SK-N-SH treated with all-trans-retinoic acid at 6 μM for 48 hours (cell line): ENCODE measurements around the gene SUPT16H.

ENCODE experiments used
- ARNTL ChIP-seq: fragments of 450-650 bp; formaldehyde crosslinking; IDR thresholded peaks from 2 replicates; pipeline ENCODE4 v1.5.0; 2020; ENCODE audit warnings: low read depth, mild to moderate bottlenecking, moderate library complexity, borderline replicate concordance
- BACH2 ChIP-seq: fragments of 250-450 bp; sonication (Bioruptor Pico); IDR thresholded peaks from 2 replicates; pipeline ENCODE4 v1.9.0; 2021; ENCODE audit warnings: mild to moderate bottlenecking, borderline replicate concordance
- CSDC2 ChIP-seq: fragments of 250-450 bp; sonication (Bioruptor Pico); IDR thresholded peaks from 2 replicates; pipeline ENCODE4 v1.5.0; 2020; ENCODE audit warnings: mild to moderate bottlenecking, moderate library complexity
- CSRNP3 ChIP-seq: fragments of 250-450 bp; sonication (Bioruptor Pico); IDR thresholded peaks from 2 replicates; pipeline ENCODE4 v1.5.1; 2021; ENCODE audit warnings: mild to moderate bottlenecking, moderate library complexity
- ESRRG ChIP-seq: fragments of 250-450 bp; sonication (Bioruptor Pico); IDR thresholded peaks from 2 replicates; pipeline ENCODE4 v1.6.1; 2021; ENCODE audit warnings: mild to moderate bottlenecking
- PATZ1 ChIP-seq: fragments of 250-450 bp; sonication (Bioruptor Pico); IDR thresholded peaks from 2 replicates; pipeline ENCODE4 v1.8.0; 2020; ENCODE audit warnings: mild to moderate bottlenecking, moderate library complexity, borderline replicate concordance
- POU6F1 ChIP-seq: fragments of 250-450 bp; sonication (Bioruptor Pico); IDR thresholded peaks from 2 replicates; pipeline ENCODE4 v1.8.0; 2021; ENCODE audit warnings: low read depth, mild to moderate bottlenecking, moderate library complexity, borderline replicate concordance
- PPARA ChIP-seq: fragments of 250-450 bp; sonication (Bioruptor Pico); IDR thresholded peaks from 2 replicates; pipeline ENCODE4 v1.5.0; 2020; ENCODE audit warnings: mild to moderate bottlenecking, borderline replicate concordance
- RARB ChIP-seq: fragments of 250-450 bp; sonication (Bioruptor Pico); IDR thresholded peaks from 2 replicates; pipeline ENCODE4 v1.8.0; 2021; ENCODE audit warnings: mild to moderate bottlenecking, moderate library complexity
- SNAI2 ChIP-seq: fragments of 250-450 bp; sonication (Bioruptor Pico); IDR thresholded peaks from 2 replicates; pipeline ENCODE4 v1.5.0; 2020; ENCODE audit warnings: mild to moderate bottlenecking, moderate library complexity
- TCF4 ChIP-seq: fragments of 250-450 bp; sonication (Bioruptor Pico); IDR thresholded peaks from 2 replicates; pipeline ENCODE4 v1.8.0; 2021; ENCODE audit warnings: mild to moderate bottlenecking, moderate library complexity, borderline replicate concordance
- TOX ChIP-seq: fragments of 250-450 bp; sonication (Bioruptor Pico); IDR thresholded peaks from 2 replicates; pipeline ENCODE4 v1.8.0; 2021; ENCODE audit warnings: mild to moderate bottlenecking, moderate library complexity, borderline replicate concordance
- ZC3H10 ChIP-seq: fragments of 250-450 bp; sonication (Bioruptor Pico); IDR thresholded peaks from 2 replicates; pipeline ENCODE4 v1.5.1; 2021; ENCODE audit warnings: mild to moderate bottlenecking, moderate library complexity
- ZFP30 ChIP-seq: fragments of 450-650 bp; formaldehyde crosslinking; IDR thresholded peaks from 2 replicates; pipeline ENCODE4 v1.5.0; 2022; ENCODE audit warnings: mild to moderate bottlenecking, moderate library complexity

- TF ChIP-seq CSDC2 (CRISPR knock-in tag) (no peak), TCF4 (CRISPR knock-in tag) (no peak), ZFP30 (CRISPR knock-in tag) (no peak), RARB (CRISPR knock-in tag) (no peak), BACH2 (no peak), TOX (CRISPR knock-in tag) (no peak), ARNTL (CRISPR knock-in tag) (no peak), ESRRG (CRISPR knock-in tag) (no peak), ZC3H10 (CRISPR knock-in tag) (no peak), PATZ1 (CRISPR knock-in tag) (no peak), CSRNP3 (CRISPR knock-in tag) (no peak), PPARA (CRISPR knock-in tag) (no peak), SNAI2 (CRISPR knock-in tag) (no peak), POU6F1 (CRISPR knock-in tag) (no peak)
These were observed 45.1 kb upstream of the SUPT16H start for GRCh38 chr14:21428930-21429329.
